H1 (cell line): ENCODE measurements around the gene BSN.

Source experiments
- CBX5 ChIP-seq: fragments of 300-800, 300-1000 bp; sonication (generic); IDR thresholded peaks from 2 replicates; pipeline ENCODE4 v1.7.1; 2016; ENCODE audit warnings: antibody characterized with exemption, low read length, low read depth
- EP300 ChIP-seq, 2 experiments: IDR thresholded peaks; 1 replicate in 1 of 2; 2 replicates in 1 of 2; pipeline ENCODE4 v1.6.1; 2011 to 2012; ENCODE audit warnings: low read depth in 2 of 2, low read length in 2 of 2, mild to moderate bottlenecking in 2 of 2, borderline replicate concordance in 1 of 2, inconsistent platforms in 1 of 2, moderate library complexity in 1 of 2
- EZH2 ChIP-seq: fragments of 200-600 bp; sonication (generic); IDR thresholded peaks from 2 replicates; pipeline ENCODE4 v1.7.1; 2012; ENCODE audit warnings: low read depth, mild to moderate bottlenecking, moderate library complexity, low read length, inconsistent platforms; ENCODE audit not compliant: severe bottlenecking
- KDM1A ChIP-seq: fragments of 200-600, 300-600 bp; sonication (generic); IDR thresholded peaks from 2 replicates; pipeline ENCODE4 v1.7.1; 2016; ENCODE audit warnings: mild to moderate bottlenecking, low read length, borderline replicate concordance
- POLR2A ChIP-seq, 2 experiments: IDR thresholded peaks; 1 replicate in 1 of 2; 2 replicates in 1 of 2; pipeline ENCODE4 v1.6.1; 2011; ENCODE audit warnings: low read depth in 2 of 2, low read length in 2 of 2, mild to moderate bottlenecking in 2 of 2; ENCODE audit errors: control extremely low read depth in 1 of 2
- RAD21 ChIP-seq, 2 experiments: IDR thresholded peaks in 1 of 2; conservative IDR thresholded peaks in 1 of 2; 2 replicates each; pipeline ENCODE4 v1.6.1; 2011; ENCODE audit warnings: low read depth in 2 of 2, low read length in 2 of 2, improper control_type of control experiment in 1 of 2, inconsistent platforms in 1 of 2, mild to moderate bottlenecking in 1 of 2, moderate library complexity in 1 of 2
- RNF2 ChIP-seq: fragments of 200-900, 300-1000 bp; sonication (generic); IDR thresholded peaks from 2 replicates; pipeline ENCODE4 v1.7.1; 2016; ENCODE audit warnings: borderline replicate concordance, low read depth, mild to moderate bottlenecking, antibody characterized with exemption, low read length; ENCODE audit not compliant: poor library complexity, severe bottlenecking; ENCODE audit errors: missing control alignments
- SIRT6 ChIP-seq: IDR thresholded peaks from one replicate; pipeline ENCODE4 v1.7.1; 2012; ENCODE audit warnings: low read length, inconsistent platforms
- TF ChIP-seq, protein P1 (sequence below), 3 experiments: IDR thresholded peaks; 1 replicate in 2 of 3; 2 replicates in 1 of 3; pipeline versions ENCODE4 v1.5.1 to v1.6.1; 2011; ENCODE audit warnings: low read length in 3 of 3, mild to moderate bottlenecking in 3 of 3, inconsistent platforms in 2 of 3, low read depth in 1 of 3, moderate library complexity in 1 of 3; ENCODE audit not compliant: insufficient read depth in 1 of 3; ENCODE audit errors: control extremely low read depth in 1 of 3
- TF ChIP-seq, protein P2 (sequence below): IDR thresholded peaks from 2 replicates; pipeline ENCODE4 v1.6.1; 2012; ENCODE audit warnings: low read length, inconsistent platforms

DNA sequence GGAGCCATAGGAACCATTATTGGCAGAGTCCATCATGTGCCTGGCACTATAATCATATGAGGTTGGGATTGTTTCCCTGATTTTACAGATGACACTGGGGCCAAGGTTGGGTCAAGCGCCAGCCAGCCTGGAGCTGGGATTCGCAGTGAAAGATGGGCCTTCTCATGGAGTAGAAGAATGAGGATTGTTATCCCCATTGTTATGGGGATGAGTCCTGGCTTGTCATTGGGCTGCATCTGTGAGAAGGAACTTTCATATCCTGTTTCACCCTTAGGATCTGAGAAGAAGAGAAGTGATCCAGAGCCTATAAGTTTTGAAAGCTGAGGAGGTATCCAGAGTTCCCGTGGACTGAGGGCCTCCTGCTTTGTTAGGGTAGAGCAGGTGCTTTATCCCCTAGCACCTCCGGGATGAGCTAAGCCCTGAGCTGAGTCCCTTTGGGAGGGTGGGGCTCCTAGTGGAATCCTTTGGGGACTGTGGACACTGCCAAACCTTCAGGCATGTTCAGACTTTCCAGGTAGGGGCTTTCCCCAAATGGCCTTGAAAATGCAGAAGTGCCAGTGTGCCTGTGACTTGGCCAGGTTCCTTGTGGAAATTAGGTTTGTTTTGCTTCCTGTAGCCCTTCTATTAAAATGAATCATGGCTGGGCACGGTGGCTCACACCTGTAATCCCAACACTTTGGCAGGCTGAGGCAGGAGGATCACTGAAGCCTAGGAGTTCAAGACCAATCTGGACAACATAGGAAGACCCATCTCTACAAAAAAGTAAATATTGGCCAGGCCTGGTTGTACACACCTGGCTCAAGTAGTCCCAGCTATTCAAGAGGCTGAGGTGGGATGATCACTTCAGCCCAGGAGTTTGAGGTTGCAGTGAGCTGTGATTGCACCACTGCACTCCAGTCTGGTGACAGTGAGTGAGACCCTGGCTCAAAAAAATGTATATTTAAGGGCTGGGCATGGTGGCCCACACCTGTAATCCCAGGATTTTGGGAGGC lies 30.2 kb upstream of the BSN start:
- TF ChIP-seq, protein P1, sequence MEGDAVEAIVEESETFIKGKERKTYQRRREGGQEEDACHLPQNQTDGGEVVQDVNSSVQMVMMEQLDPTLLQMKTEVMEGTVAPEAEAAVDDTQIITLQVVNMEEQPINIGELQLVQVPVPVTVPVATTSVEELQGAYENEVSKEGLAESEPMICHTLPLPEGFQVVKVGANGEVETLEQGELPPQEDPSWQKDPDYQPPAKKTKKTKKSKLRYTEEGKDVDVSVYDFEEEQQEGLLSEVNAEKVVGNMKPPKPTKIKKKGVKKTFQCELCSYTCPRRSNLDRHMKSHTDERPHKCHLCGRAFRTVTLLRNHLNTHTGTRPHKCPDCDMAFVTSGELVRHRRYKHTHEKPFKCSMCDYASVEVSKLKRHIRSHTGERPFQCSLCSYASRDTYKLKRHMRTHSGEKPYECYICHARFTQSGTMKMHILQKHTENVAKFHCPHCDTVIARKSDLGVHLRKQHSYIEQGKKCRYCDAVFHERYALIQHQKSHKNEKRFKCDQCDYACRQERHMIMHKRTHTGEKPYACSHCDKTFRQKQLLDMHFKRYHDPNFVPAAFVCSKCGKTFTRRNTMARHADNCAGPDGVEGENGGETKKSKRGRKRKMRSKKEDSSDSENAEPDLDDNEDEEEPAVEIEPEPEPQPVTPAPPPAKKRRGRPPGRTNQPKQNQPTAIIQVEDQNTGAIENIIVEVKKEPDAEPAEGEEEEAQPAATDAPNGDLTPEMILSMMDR (IDR thresholded peaks at IDR 0.05; ENCODE audit: control extremely low read depth in 1 of 3, insufficient read depth in 1 of 3, low read depth in 1 of 3, low read length in 3 of 3) = no peak
- TF ChIP-seq RAD21 (IDR thresholded peaks at IDR 0.05 in 1 of 2, conservative IDR thresholded peaks at IDR 0.05 in 1 of 2; ENCODE audit: low read depth in 2 of 2, low read length in 2 of 2) = no peak
- TF ChIP-seq POLR2A (IDR thresholded peaks at IDR 0.05; ENCODE audit: control extremely low read depth in 1 of 2, low read depth in 2 of 2, low read length in 2 of 2) = no peak
- TF ChIP-seq CBX5 = no peak
- TF ChIP-seq RNF2 = no peak
- TF ChIP-seq SIRT6 = no peak
- no peak for TF ChIP-seq EZH2
- no peak for TF ChIP-seq KDM1A
- TF ChIP-seq EP300 (IDR thresholded peaks at IDR 0.05; ENCODE audit: borderline replicate concordance in 1 of 2, low read depth in 2 of 2, low read length in 2 of 2) = no peak
- TF ChIP-seq, protein P2, sequence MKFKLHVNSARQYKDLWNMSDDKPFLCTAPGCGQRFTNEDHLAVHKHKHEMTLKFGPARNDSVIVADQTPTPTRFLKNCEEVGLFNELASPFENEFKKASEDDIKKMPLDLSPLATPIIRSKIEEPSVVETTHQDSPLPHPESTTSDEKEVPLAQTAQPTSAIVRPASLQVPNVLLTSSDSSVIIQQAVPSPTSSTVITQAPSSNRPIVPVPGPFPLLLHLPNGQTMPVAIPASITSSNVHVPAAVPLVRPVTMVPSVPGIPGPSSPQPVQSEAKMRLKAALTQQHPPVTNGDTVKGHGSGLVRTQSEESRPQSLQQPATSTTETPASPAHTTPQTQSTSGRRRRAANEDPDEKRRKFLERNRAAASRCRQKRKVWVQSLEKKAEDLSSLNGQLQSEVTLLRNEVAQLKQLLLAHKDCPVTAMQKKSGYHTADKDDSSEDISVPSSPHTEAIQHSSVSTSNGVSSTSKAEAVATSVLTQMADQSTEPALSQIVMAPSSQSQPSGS = no peak
